H1 (cell line): ENCODE measurements around the gene NEBL. TPM values are rescaled to one million over a fixed set of nuclear protein-coding genes. Genes with fewer than 3 reads are reported as not detected.

Experiments used
- CTCF ChIA-PET: fragments of 300-600 bp; sonication (Branson Sonifier 250); formaldehyde crosslinking; loops from one replicate; lab custom pipeline; 2021; ENCODE audit not compliant: partially characterized antibody; lab: Charles Lee
- POLR2A ChIA-PET: fragments of 300-600 bp; sonication (Branson Sonifier 250); formaldehyde crosslinking; loops from one replicate; lab custom pipeline; 2021; ENCODE audit warnings: inconsistent platforms; ENCODE audit not compliant: partially characterized antibody; lab: Charles Lee
- DNase-seq, 2 experiments: peaks; one replicate each; pipeline versions ENCODE4 v3.0.0 to v3.0.0-alpha.2; 2010 to 2022; ENCODE audit warnings: low spot score in 2 of 2, low read depth in 1 of 2, mixed read lengths in 1 of 2
- FAIRE-seq: peaks from 2 replicates; lab custom pipeline; 2011; peaks lifted over from hg19 to GRCh38; lab: Jason Lieb, UNC
- H2AFZ ChIP-seq: 2 replicates; pipeline ENCODE4 v1.8.1; 2012; ENCODE audit warnings: low read length, inconsistent platforms
- H2AK5ac ChIP-seq: 2 replicates; pipeline ENCODE4 v1.6.1; 2013; ENCODE audit warnings: low read depth, low read length
- H2BK120ac ChIP-seq: replicated peaks from 2 replicates; pipeline ENCODE3; 2013; ENCODE audit warnings: low read depth, low read length, inconsistent platforms
- H2BK12ac ChIP-seq: 2 replicates; pipeline ENCODE4 v1.6.1; 2013; ENCODE audit warnings: low read depth, low read length
- H2BK15ac ChIP-seq: 2 replicates; pipeline ENCODE4 v1.6.1; 2013; ENCODE audit warnings: low read length
- H2BK20ac ChIP-seq: 2 replicates; pipeline ENCODE4 v1.6.1; 2013; ENCODE audit warnings: low read length
- H2BK5ac ChIP-seq: 2 replicates; pipeline ENCODE4 v1.6.1; 2013; ENCODE audit warnings: low read depth, low read length
- H3K14ac ChIP-seq: 2 replicates; pipeline ENCODE4 v1.6.1; 2013; ENCODE audit warnings: inconsistent platforms; ENCODE audit not compliant: insufficient read length
- H3K18ac ChIP-seq: 2 replicates; pipeline ENCODE4 v1.6.1; 2013; ENCODE audit warnings: low read length; ENCODE audit errors: extremely low read depth
- H3K23ac ChIP-seq: 2 replicates; pipeline ENCODE4 v1.6.1; 2013; ENCODE audit warnings: inconsistent platforms; ENCODE audit not compliant: insufficient read length
- H3K23me2 ChIP-seq: 2 replicates; pipeline ENCODE4 v1.6.1; 2013; ENCODE audit warnings: low read depth, low read length
- H3K27ac ChIP-seq: 2 replicates; pipeline ENCODE4 v1.6.1; 2011; ENCODE audit warnings: low read depth, low read length, inconsistent platforms
- H3K27me3 ChIP-seq, 4 experiments: replicated peaks in 1 of 4; 1 replicate in 1 of 4; 2 replicates in 3 of 4; pipeline versions ENCODE4 v1.6.1 to v1.8.1; 2011 to 2013; ENCODE audit warnings: low read length in 3 of 4, mild to moderate bottlenecking in 3 of 4, inconsistent platforms in 2 of 4, mixed read lengths in 2 of 4, moderate library complexity in 1 of 4; ENCODE audit not compliant: control insufficient read depth in 3 of 4, insufficient read depth in 3 of 4; ENCODE audit errors: extremely low read depth in 1 of 4
- H3K36me3 ChIP-seq, 4 experiments: 2 replicates each; pipeline versions ENCODE4 v1.6.1 to v1.8.1; 2011 to 2013; ENCODE audit warnings: mild to moderate bottlenecking in 4 of 4, low read length in 3 of 4, moderate library complexity in 2 of 4, control low read depth in 1 of 4, inconsistent platforms in 1 of 4; ENCODE audit not compliant: insufficient read depth in 4 of 4, control insufficient read depth in 2 of 4
- H3K4ac ChIP-seq: replicated peaks from 2 replicates; pipeline ENCODE3; 2013; ENCODE audit warnings: low read length, low read depth, mixed read lengths, inconsistent platforms; ENCODE audit not compliant: insufficient read length
- H3K4me1 ChIP-seq, 4 experiments: replicated peaks in 1 of 4; 1 replicate in 1 of 4; 2 replicates in 3 of 4; pipeline versions ENCODE4 v1.6.1 to v1.8.1; 2011 to 2013; ENCODE audit warnings: low read length in 3 of 4, inconsistent platforms in 2 of 4, mixed read lengths in 1 of 4; ENCODE audit not compliant: insufficient read depth in 4 of 4, control insufficient read depth in 3 of 4
- H3K4me2 ChIP-seq, 2 experiments: 2 replicates each; pipeline versions ENCODE4 v1.6.1 to v1.8.1; 2011 to 2013; ENCODE audit warnings: low read depth in 2 of 2, low read length in 2 of 2, control low read depth in 1 of 2, inconsistent platforms in 1 of 2, mild to moderate bottlenecking in 1 of 2; ENCODE audit not compliant: insufficient read depth in 1 of 2
- H3K4me3 ChIP-seq, 4 experiments: fragments of 200-600, 300-600 bp in 1 of 4; sonication (generic), shearing (Covaris generic), sonication (Bioruptor Twin) in 1 of 4; 2 replicates each; pipeline versions ENCODE4 v1.5.1 to v1.8.1; 2011 to 2016; ENCODE audit warnings: low read length in 4 of 4, low read depth in 3 of 4, control low read depth in 2 of 4, inconsistent platforms in 2 of 4, mild to moderate bottlenecking in 2 of 4, mixed read lengths in 1 of 4, moderate library complexity in 1 of 4; ENCODE audit not compliant: insufficient read depth in 2 of 4; ENCODE audit errors: extremely low read depth in 1 of 4
- H3K56ac ChIP-seq: replicated peaks from 2 replicates; pipeline ENCODE3; 2013; ENCODE audit warnings: low read depth, mild to moderate bottlenecking, mixed read lengths, low read length, inconsistent platforms; ENCODE audit not compliant: insufficient read length
- H3K79me1 ChIP-seq: 2 replicates; pipeline ENCODE4 v1.6.1; 2013; ENCODE audit warnings: low read depth, low read length, control low read depth
- H3K79me2 ChIP-seq, 2 experiments: 2 replicates each; pipeline versions ENCODE4 v1.6.1 to v1.8.1; 2012 to 2013; ENCODE audit warnings: low read length in 2 of 2, mild to moderate bottlenecking in 2 of 2, inconsistent platforms in 1 of 2; ENCODE audit not compliant: insufficient read depth in 2 of 2, control insufficient read depth in 1 of 2
- H3K9ac ChIP-seq, 4 experiments: replicated peaks in 1 of 4; 1 replicate in 1 of 4; 2 replicates in 3 of 4; pipeline versions ENCODE4 v1.6.1 to v1.8.1; 2011 to 2013; ENCODE audit warnings: low read depth in 3 of 4, low read length in 3 of 4, control low read depth in 2 of 4, mild to moderate bottlenecking in 2 of 4, moderate library complexity in 2 of 4, inconsistent platforms in 1 of 4; ENCODE audit errors: extremely low read depth in 1 of 4
- H3K9me3 ChIP-seq, 2 experiments: 2 replicates each; pipeline versions ENCODE4 v1.6.1 to v1.8.1; 2012 to 2013; ENCODE audit warnings: mild to moderate bottlenecking in 2 of 2, moderate library complexity in 2 of 2, control low read depth in 1 of 2, inconsistent platforms in 1 of 2, low read depth in 1 of 2, low read length in 1 of 2, mixed read lengths in 1 of 2; ENCODE audit not compliant: insufficient read depth in 2 of 2
- H4K20me1 ChIP-seq, 2 experiments: replicated peaks in 1 of 2; 2 replicates each; pipeline versions ENCODE3 to v1.8.1; 2011 to 2013; ENCODE audit warnings: inconsistent platforms in 2 of 2, low read length in 2 of 2, mild to moderate bottlenecking in 1 of 2; ENCODE audit not compliant: insufficient read depth in 2 of 2, control insufficient read depth in 1 of 2
- H4K5ac ChIP-seq: 2 replicates; pipeline ENCODE4 v1.6.1; 2013; ENCODE audit warnings: low read length, low read depth, mixed read lengths, inconsistent platforms; ENCODE audit not compliant: insufficient read length
- H4K8ac ChIP-seq: 2 replicates; pipeline ENCODE4 v1.8.0; 2013; ENCODE audit warnings: mild to moderate bottlenecking, moderate library complexity, low read length, inconsistent platforms; ENCODE audit not compliant: insufficient read depth; ENCODE audit errors: extremely low read depth
- H4K91ac ChIP-seq: replicated peaks from 2 replicates; pipeline ENCODE3; 2013; ENCODE audit warnings: low read length, mixed read lengths, inconsistent platforms; ENCODE audit not compliant: insufficient read length
- BCL11A ChIP-seq, 2 experiments: IDR thresholded peaks; one replicate each; pipeline ENCODE4 v1.6.1; 2011; ENCODE audit warnings: low read depth in 2 of 2, low read length in 2 of 2, mild to moderate bottlenecking in 2 of 2
- CTBP2 ChIP-seq: IDR thresholded peaks from 2 replicates; pipeline ENCODE4 v1.7.0; 2011; ENCODE audit warnings: borderline replicate concordance, mild to moderate bottlenecking, moderate library complexity, mixed read lengths, low read length; ENCODE audit not compliant: insufficient read depth, insufficient read length
- GTF2F1 ChIP-seq: IDR thresholded peaks from 2 replicates; pipeline ENCODE4 v1.6.1; 2012; ENCODE audit warnings: low read depth, low read length, improper control_type of control experiment, borderline replicate concordance
- JUND ChIP-seq: IDR thresholded peaks from 2 replicates; pipeline ENCODE4 v1.6.1; 2011; ENCODE audit warnings: mild to moderate bottlenecking, improper control_type of control experiment, low read length
- MAFK ChIP-seq: IDR thresholded peaks from 2 replicates; pipeline ENCODE4 v1.6.1; 2012; ENCODE audit warnings: low read depth, mild to moderate bottlenecking, improper control_type of control experiment, low read length
- NANOG ChIP-seq: IDR thresholded peaks from 2 replicates; pipeline ENCODE4 v1.6.1; 2011; ENCODE audit warnings: low read length, low read depth, mild to moderate bottlenecking, inconsistent platforms; ENCODE audit not compliant: insufficient read depth, poor library complexity, severe bottlenecking
- POLR2A ChIP-seq, 2 experiments: IDR thresholded peaks; 1 replicate in 1 of 2; 2 replicates in 1 of 2; pipeline ENCODE4 v1.6.1; 2011; ENCODE audit warnings: low read depth in 2 of 2, low read length in 2 of 2, mild to moderate bottlenecking in 2 of 2; ENCODE audit errors: control extremely low read depth in 1 of 2
- RNF2 ChIP-seq: fragments of 200-900, 300-1000 bp; sonication (generic); IDR thresholded peaks from 2 replicates; pipeline ENCODE4 v1.7.1; 2016; ENCODE audit warnings: borderline replicate concordance, low read depth, mild to moderate bottlenecking, antibody characterized with exemption, low read length; ENCODE audit not compliant: poor library complexity, severe bottlenecking; ENCODE audit errors: missing control alignments
- SP1 ChIP-seq: IDR thresholded peaks from 2 replicates; pipeline ENCODE4 v1.6.1; 2011; ENCODE audit warnings: low read depth, low read length
- SRF ChIP-seq: IDR thresholded peaks from 2 replicates; pipeline ENCODE4 v1.6.1; 2011; ENCODE audit warnings: mild to moderate bottlenecking, low read depth, low read length, moderate library complexity
- WGBS, 2 experiments: shearing (Covaris generic) in 1 of 2; methylation state at CpG; one replicate each; pipeline versions ENCODE4 v1.1.6 to v1.1.7; 2013 to 2015; ENCODE audit warnings: low lambda C conversion rate in 2 of 2, mixed read lengths in 2 of 2, inconsistent platforms in 1 of 2, low coverage in 1 of 2, missing lambda C conversion rate in 1 of 2; ENCODE audit not compliant: insufficient replicate concordance in 2 of 2, insufficient coverage in 1 of 2, insufficient read length in 1 of 2; ENCODE audit errors: extremely low coverage in 1 of 2, missing lambda C conversion rate in 1 of 2; 5-methylcytosine and 5-hydroxymethylcytosine counted together
- polyA plus RNA-seq, 7 experiments: library from polyadenylated mRNA; depleted of rRNA in 3 of 7; stranded (reverse) in 5 of 7; unstranded in 2 of 7; fragments of >200 nt in 5 of 7; fragments of 200-250 nt in 2 of 7; gene quantifications; 1 replicate in 5 of 7; 2 replicates in 1 of 7; 4 replicates in 1 of 7; pipeline versions ENCODE4 v1.2.1 to v1.2.3, GENCODE V29; 2011 to 2013; ENCODE audit warnings: missing spikeins in 2 of 7, mixed read lengths in 2 of 7
- total RNA-seq: library from RNA; stranded (reverse); fragmentation: NEBNext Ultra II Directional; extraction: Animal tissue kit (Norgen Biotek cat#: 25700); gene quantifications from 2 replicates; pipeline ENCODE4 v1.2.1, GENCODE V29; 2021
- TF ChIP-seq, protein P1 (sequence below): IDR thresholded peaks from 2 replicates; pipeline ENCODE4 v1.6.1; 2012; ENCODE audit warnings: inconsistent platforms
- TF ChIP-seq, protein P2 (sequence below), 3 experiments: IDR thresholded peaks; 1 replicate in 2 of 3; 2 replicates in 1 of 3; pipeline versions ENCODE4 v1.5.1 to v1.6.1; 2011; ENCODE audit warnings: low read length in 3 of 3, mild to moderate bottlenecking in 3 of 3, inconsistent platforms in 2 of 3, low read depth in 1 of 3, moderate library complexity in 1 of 3; ENCODE audit not compliant: insufficient read depth in 1 of 3; ENCODE audit errors: control extremely low read depth in 1 of 3

The NEBL gene
- total and polyA plus RNA-seq, 2 of the 8 experiments (the other 6 are each of a cell fraction or from before 2014, with no cell fraction given), result 7.5 to 10.5 TPM

DNA sequence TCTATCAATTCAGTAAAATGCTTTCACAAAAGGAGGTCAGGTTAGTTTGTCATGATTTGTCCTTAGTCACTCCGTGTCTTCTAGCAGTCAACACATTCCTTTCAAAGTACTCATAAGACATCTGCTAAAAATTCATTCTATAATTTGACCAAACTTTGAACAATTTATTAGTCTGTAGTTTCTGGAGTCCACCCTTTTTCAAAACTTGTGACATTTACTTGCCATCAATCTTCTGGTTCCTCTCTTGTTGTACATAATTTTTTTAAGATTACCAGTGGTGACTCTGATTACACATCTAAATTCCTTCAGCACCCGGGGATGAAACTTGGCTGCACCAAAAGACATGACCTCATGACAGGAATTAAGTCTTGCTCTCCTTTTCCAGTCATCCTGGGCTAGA lies 130.1 kb downstream of the NEBL start:
- Histone ChIP-seq H3K79me2 (no peaks in the 10 kb centered on the region), H2BK5ac (no peak overlapping the region), H3K4me3 (no peak overlapping the region), H3K4ac (no peak overlapping the region), H4K8ac (no peak overlapping the region), H3K79me1 (no peaks in the 10 kb centered on the region), H2BK120ac (no peak overlapping the region), H3K9me3 (no peaks in the 10 kb centered on the region), H2BK15ac (no peak overlapping the region), H3K56ac (no peak overlapping the region), H3K4me2 (no peak overlapping the region), H4K91ac (no peak overlapping the region), H3K27ac (no peak overlapping the region), H3K9ac (no peak overlapping the region), H3K36me3 (no peaks in the 10 kb centered on the region), H2AFZ (no peak overlapping the region), H3K27me3 (no peaks in the 10 kb centered on the region), H4K20me1 (no peaks in the 10 kb centered on the region), H2BK12ac (no peak overlapping the region), H3K18ac (no peak overlapping the region), H3K14ac (no peak overlapping the region), H2AK5ac (no peak overlapping the region), H4K5ac (no peak overlapping the region), H3K4me1 (no peaks in the 10 kb centered on the region), H3K23me2 (no peaks in the 10 kb centered on the region), H2BK20ac (no peak overlapping the region), H3K23ac (no peak overlapping the region)
- CTCF ChIA-PET, result no interaction called here
- no peak for FAIRE-seq
- POLR2A ChIA-PET, result no interaction called here
- 88% methylated on average over 2 of the region's 2 CpGs; no CpG with 5 or more reads in 1 of the 2 experiments for WGBS, 2 experiments
- no peak for DNase-seq
- TF ChIP-seq, protein P1, sequence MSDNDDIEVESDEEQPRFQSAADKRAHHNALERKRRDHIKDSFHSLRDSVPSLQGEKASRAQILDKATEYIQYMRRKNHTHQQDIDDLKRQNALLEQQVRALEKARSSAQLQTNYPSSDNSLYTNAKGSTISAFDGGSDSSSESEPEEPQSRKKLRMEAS, result no peak
- TF ChIP-seq SP1 (no peak), GTF2F1 (no peak), CTBP2 (no peak), POLR2A (IDR thresholded peaks at IDR 0.05; ENCODE audit: control extremely low read depth in 1 of 2, low read depth in 2 of 2, low read length in 2 of 2) (no peak), NANOG (no peak), MAFK (no peak), JUND (no peak), BCL11A (IDR thresholded peaks at IDR 0.05; ENCODE audit: low read depth in 2 of 2, low read length in 2 of 2) (no peak), RNF2 (no peak), SRF (no peak)
- TF ChIP-seq, protein P2, sequence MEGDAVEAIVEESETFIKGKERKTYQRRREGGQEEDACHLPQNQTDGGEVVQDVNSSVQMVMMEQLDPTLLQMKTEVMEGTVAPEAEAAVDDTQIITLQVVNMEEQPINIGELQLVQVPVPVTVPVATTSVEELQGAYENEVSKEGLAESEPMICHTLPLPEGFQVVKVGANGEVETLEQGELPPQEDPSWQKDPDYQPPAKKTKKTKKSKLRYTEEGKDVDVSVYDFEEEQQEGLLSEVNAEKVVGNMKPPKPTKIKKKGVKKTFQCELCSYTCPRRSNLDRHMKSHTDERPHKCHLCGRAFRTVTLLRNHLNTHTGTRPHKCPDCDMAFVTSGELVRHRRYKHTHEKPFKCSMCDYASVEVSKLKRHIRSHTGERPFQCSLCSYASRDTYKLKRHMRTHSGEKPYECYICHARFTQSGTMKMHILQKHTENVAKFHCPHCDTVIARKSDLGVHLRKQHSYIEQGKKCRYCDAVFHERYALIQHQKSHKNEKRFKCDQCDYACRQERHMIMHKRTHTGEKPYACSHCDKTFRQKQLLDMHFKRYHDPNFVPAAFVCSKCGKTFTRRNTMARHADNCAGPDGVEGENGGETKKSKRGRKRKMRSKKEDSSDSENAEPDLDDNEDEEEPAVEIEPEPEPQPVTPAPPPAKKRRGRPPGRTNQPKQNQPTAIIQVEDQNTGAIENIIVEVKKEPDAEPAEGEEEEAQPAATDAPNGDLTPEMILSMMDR (IDR thresholded peaks at IDR 0.05; ENCODE audit: control extremely low read depth in 1 of 3, insufficient read depth in 1 of 3, low read depth in 1 of 3, low read length in 3 of 3), result no peak
